GM18868 (cell line): ENCODE data around the gene RNF14.
A peak's percentile ranks its signal among the peaks of the same experiment; 100 is the strongest.
"Not testable (repeated sequence)": the region's sequence is repeated elsewhere in the genome, so short reads cannot be mapped to it uniquely, and the experiment has no call there.

Experiments
- ATAC-seq: cut with Tn5 transposase; IDR thresholded peaks from one replicate; pipeline ENCODE4 v1.9.1; 2021; ENCODE audit warnings: mild to moderate bottlenecking, moderate library complexity; ENCODE audit not compliant: unreplicated experiment

The RNF14 gene

GRCh38 chr5:141968914-141969608 is at the start of gene RNF14:
Gene RNF14, plus strand, starts transcription at chr5:141969105. Its CDS starts 4,484 bp downstream, at chr5:141973589.
- ATAC-seq, result peak; percentile 93

GRCh38 chr5:141919218-141920119 is 49.4 kb upstream of the RNF14 start:
- no peak for ATAC-seq

GRCh38 chr5:141920771-141921170 is 48.1 kb upstream of the RNF14 start:
- no peak for ATAC-seq

- ATAC-seq, result not testable (repeated sequence)
Observed at GRCh38 chr5:141922827-141923447, 46.0 kb upstream of the RNF14 start.

- peak; percentile 97 for ATAC-seq
Observed at GRCh38 chr5:141923448-141924313, 45.2 kb upstream of the RNF14 start, which contains the start of gene DELE1. Gene DELE1, plus strand, starts transcription at chr5:141923871. Its CDS starts 71 bp downstream, at chr5:141923942.

- no peak for ATAC-seq
Observed at GRCh38 chr5:141926434-141926833, 42.5 kb upstream of the RNF14 start.

GRCh38 chr5:141928051-141928450 is 40.9 kb upstream of the RNF14 start:
- ATAC-seq, result no peak

- ATAC-seq, result no peak
Observed at GRCh38 chr5:141929398-141930058, 39.4 kb upstream of the RNF14 start.

GRCh38 chr5:141931694-141932093 is 37.2 kb upstream of the RNF14 start:
- no peak for ATAC-seq

GRCh38 chr5:141933151-141933550 is 35.8 kb upstream of the RNF14 start:
- ATAC-seq, result no peak

GRCh38 chr5:141934099-141934844 is 34.6 kb upstream of the RNF14 start:
- no peak for ATAC-seq

GRCh38 chr5:141935538-141935937 is 33.4 kb upstream of the RNF14 start:
- no peak for ATAC-seq

GRCh38 chr5:141940695-141941271 is 28.1 kb upstream of the RNF14 start:
- ATAC-seq, result no peak

- no peak for ATAC-seq
Observed at GRCh38 chr5:141941307-141941706, 27.6 kb upstream of the RNF14 start.

- no peak for ATAC-seq
Observed at GRCh38 chr5:141941779-141942178, 27.1 kb upstream of the RNF14 start.

GRCh38 chr5:141942185-141942857 is 26.6 kb upstream of the RNF14 start:
- no peak for ATAC-seq

- no peak for ATAC-seq
Observed at GRCh38 chr5:141944076-141944475, 24.8 kb upstream of the RNF14 start.

- no peak for ATAC-seq
Observed at GRCh38 chr5:141945511-141946051, 23.3 kb upstream of the RNF14 start.
